ENCODE results near the gene UNC13B. TPM values are rescaled to one million over a fixed set of nuclear protein-coding genes. Genes with fewer than 3 reads are reported as not detected.

The UNC13B gene
- total and polyA plus RNA-seq, 7 donors = 14.6 to 25.6 (median 20.5) TPM

DNA sequence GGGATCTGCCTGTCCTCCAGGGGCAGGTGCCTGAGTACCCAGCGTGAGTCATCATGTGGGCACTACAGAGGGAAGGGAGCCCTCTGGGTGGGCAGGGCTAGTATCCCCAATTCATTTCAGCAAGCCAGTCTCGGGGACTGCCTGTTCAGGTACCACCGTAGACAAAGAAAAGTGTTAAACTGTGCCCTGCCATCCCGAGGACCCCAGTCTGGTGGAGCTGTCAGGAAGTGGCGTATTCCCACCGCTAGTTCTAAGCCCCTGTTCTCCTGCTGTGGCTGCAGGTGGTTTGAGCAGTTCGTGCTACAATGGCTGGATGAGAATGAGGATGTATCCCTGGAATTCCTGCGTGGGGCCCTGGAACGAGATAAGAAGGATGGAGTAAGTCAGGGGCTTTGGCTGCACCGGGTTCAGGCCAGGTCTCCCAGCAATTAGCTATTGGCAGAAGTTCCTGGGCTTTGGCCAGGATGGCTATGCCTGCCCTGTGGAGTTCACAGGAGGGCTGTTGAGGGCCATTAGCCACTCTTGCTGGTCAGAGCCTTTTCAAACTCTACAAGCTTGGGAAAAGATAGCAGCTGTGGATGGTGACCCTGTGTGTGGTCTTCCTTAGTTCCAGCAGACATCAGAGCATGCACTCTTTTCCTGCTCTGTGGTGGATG, 234.9 kb downstream of the UNC13B start:
- 85 to 89% methylated on average over 10 of the region's 10 CpGs for WGBS, 2 donors
- no peak for DNase-seq
- H3K4me1 ChIP-seq = no peaks in the 10 kb centered on the region
- TF ChIP-seq, protein P1, sequence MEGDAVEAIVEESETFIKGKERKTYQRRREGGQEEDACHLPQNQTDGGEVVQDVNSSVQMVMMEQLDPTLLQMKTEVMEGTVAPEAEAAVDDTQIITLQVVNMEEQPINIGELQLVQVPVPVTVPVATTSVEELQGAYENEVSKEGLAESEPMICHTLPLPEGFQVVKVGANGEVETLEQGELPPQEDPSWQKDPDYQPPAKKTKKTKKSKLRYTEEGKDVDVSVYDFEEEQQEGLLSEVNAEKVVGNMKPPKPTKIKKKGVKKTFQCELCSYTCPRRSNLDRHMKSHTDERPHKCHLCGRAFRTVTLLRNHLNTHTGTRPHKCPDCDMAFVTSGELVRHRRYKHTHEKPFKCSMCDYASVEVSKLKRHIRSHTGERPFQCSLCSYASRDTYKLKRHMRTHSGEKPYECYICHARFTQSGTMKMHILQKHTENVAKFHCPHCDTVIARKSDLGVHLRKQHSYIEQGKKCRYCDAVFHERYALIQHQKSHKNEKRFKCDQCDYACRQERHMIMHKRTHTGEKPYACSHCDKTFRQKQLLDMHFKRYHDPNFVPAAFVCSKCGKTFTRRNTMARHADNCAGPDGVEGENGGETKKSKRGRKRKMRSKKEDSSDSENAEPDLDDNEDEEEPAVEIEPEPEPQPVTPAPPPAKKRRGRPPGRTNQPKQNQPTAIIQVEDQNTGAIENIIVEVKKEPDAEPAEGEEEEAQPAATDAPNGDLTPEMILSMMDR (IDR thresholded peaks at IDR 0.05) = no peak
- TF ChIP-seq EP300 (IDR thresholded peaks at IDR 0.05) (no peak), POLR2AphosphoS5 (IDR thresholded peaks at IDR 0.05) (no peak), POLR2A (IDR thresholded peaks at IDR 0.05) (no peak)
- no peak overlapping the region for H3K4me3 ChIP-seq
- H3K9me3 ChIP-seq = no peaks in the 10 kb centered on the region
- H3K36me3 ChIP-seq = peaks cover 0 to 72% (median 30%) of the 10 kb centered on the region in 4 donors
- no peaks in the 10 kb centered on the region for H3K27me3 ChIP-seq
- no peak overlapping the region for H3K27ac ChIP-seq
- intact Hi-C loops (cut with DNase I) = loop anchor here (10.0 kb wide), 1 partner anchor 158 kb away; no protein-coding TSS in a partner anchor

DNA sequence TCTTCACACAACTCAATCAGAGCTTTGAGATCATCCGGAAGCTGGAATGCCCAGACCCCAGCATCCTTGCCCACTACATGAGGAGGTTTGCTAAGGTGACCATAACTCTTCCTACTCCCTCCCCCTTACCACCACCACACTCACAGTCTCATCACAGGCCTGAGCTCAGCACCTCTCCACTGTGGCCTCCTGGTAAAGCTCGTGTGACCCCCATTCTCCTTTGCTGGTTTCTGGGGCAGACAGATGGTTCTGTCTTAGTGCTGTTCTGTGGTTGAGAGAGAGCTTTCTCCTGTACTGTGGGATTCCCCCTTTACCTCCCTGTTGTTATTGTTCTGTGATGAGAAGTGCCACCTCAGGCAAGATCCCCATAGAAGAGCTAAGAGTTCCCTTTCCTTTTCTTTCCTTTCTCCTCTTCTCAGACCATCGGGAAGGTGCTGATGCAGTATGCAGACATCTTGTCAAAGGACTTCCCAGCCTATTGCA, 235.4 kb downstream of the UNC13B start:
- 86 to 87% methylated on average over 3 of the region's 3 CpGs for WGBS, 2 donors
- TF ChIP-seq, protein P1 (IDR thresholded peaks at IDR 0.05) = no peak
- TF ChIP-seq POLR2A (IDR thresholded peaks at IDR 0.05) (no peak), POLR2AphosphoS5 (IDR thresholded peaks at IDR 0.05) (no peak), EP300 (IDR thresholded peaks at IDR 0.05) (no peak)
- intact Hi-C loops (cut with DNase I) = loop anchor here (10.0 kb wide), 1 partner anchor 158 kb away; no protein-coding TSS in a partner anchor
- no peak overlapping the region for H3K27ac ChIP-seq
- H3K4me3 ChIP-seq = no peak overlapping the region
- H3K27me3 ChIP-seq = no peaks in the 10 kb centered on the region
- H3K9me3 ChIP-seq = no peaks in the 10 kb centered on the region
- H3K36me3 ChIP-seq = peaks cover 0 to 72% (median 30%) of the 10 kb centered on the region in 4 donors
- H3K4me1 ChIP-seq = no peaks in the 10 kb centered on the region
- DNase-seq = no peak

DNA sequence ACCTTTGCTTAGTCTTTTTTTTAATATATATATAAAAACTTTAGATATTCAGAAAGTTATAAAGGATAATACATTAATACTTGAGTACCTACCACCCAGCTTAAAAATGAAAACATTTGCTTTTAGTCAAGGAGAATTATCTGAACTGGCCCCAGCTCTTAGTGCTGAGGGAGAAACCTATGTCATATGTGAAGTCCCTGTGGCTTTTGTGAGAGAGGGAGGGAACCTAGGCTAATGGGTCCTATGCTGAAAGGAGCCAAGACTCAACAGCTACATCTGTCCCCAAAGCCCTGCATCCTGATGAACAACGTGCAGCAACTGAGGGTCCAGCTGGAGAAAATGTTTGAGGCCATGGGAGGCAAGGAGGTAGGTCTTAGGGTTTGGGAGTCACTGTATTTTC, 236.1 kb downstream of the UNC13B start:
- WGBS, 2 donors = 79 to 85% methylated on average over 1 of the region's 1 CpG
- intact Hi-C loops (cut with DNase I) = loop anchor here (10.0 kb wide), 1 partner anchor 157 kb away; no protein-coding TSS in a partner anchor

DNA sequence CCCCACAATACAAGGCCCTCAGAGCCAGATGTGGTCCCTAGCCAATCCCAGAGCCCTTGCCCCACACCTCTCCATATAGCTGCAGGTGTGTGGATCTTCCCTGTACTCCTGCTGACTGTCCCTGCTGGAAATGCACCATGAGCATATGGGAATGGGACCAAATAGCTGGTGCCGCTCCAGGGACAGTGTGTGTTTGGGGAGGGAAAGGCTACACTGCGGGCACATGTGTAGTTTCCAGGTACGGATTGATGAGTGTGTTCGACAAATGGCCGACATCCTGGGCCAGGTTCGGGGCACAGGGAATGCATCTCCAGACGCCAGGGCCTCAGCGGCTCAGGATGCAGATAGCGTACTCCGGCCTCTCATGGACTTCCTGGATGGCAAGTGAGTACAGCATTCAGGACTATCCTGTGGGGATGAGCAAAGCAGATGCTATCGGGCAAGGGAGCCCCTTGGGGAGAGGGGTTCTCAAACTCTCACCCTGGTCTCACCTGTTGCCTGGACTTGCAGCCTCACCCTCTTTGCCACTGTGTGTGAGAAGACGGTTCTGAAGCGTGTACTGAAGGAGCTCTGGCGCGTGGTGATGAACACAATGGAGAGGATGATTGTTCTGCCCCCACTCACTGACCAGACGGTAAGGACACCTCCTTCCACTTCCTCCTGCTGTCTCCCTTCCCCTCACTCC, 237.0 kb downstream of the UNC13B start:
- H3K27ac ChIP-seq = no peak overlapping the region
- H3K9me3 ChIP-seq = no peaks in the 10 kb centered on the region
- WGBS, 2 donors = 94 to 96% methylated on average over 16 of the region's 16 CpGs
- intact Hi-C loops (cut with DNase I) = loop anchor here (10.0 kb wide), 1 partner anchor 156 kb away; no protein-coding TSS in a partner anchor
- H3K27me3 ChIP-seq = no peaks in the 10 kb centered on the region
- TF ChIP-seq, protein P1 (IDR thresholded peaks at IDR 0.05) = no peak
- TF ChIP-seq POLR2AphosphoS5 (IDR thresholded peaks at IDR 0.05) = no peak
- no peak for TF ChIP-seq POLR2A (IDR thresholded peaks at IDR 0.05)
- TF ChIP-seq EP300 (IDR thresholded peaks at IDR 0.05) = no peak
- H3K4me3 ChIP-seq = no peak overlapping the region
- H3K4me1 ChIP-seq = no peaks in the 10 kb centered on the region
- peaks cover 9 to 88% (median 34%) of the 10 kb centered on the region in 4 donors for H3K36me3 ChIP-seq
- DNase-seq = no peak

More for the DNA sequence above, 236.1 kb downstream of the UNC13B start:
- DNase-seq = no peak
- no peak overlapping the region for H3K27ac ChIP-seq
- no peaks in the 10 kb centered on the region for H3K27me3 ChIP-seq
- no peaks in the 10 kb centered on the region for H3K4me1 ChIP-seq
- TF ChIP-seq POLR2AphosphoS5 (IDR thresholded peaks at IDR 0.05) (no peak), EP300 (IDR thresholded peaks at IDR 0.05) (no peak), POLR2A (IDR thresholded peaks at IDR 0.05) (no peak)
- TF ChIP-seq, protein P1 (IDR thresholded peaks at IDR 0.05) = no peak
- no peak overlapping the region for H3K4me3 ChIP-seq
- H3K9me3 ChIP-seq = no peaks in the 10 kb centered on the region
- H3K36me3 ChIP-seq = peaks cover 0 to 79% (median 33%) of the 10 kb centered on the region in 4 donors

All from sigmoid colon (tissue), 7 donors.